Esophagus muscularis mucosa (tissue), 4 donors: Measurements from ENCODE around the gene POLR2H.

Experiments
- CTCF ChIP-seq, 3 experiments: fragments of 200-600 bp in 2 of 3; fragments of 450-650 bp in 1 of 3; sonication (generic) in 2 of 3; IDR thresholded peaks; one replicate each; pipeline ENCODE4 v1.5.1; 2017 to 2019; ENCODE audit warnings: antibody characterized with exemption in 3 of 3, mild to moderate bottlenecking in 2 of 3, moderate library complexity in 1 of 3
- EP300 ChIP-seq: sonication (generic); formaldehyde crosslinking; IDR thresholded peaks from one replicate; pipeline ENCODE4 v1.6.1; 2017; ENCODE audit warnings: antibody characterized with exemption
- POLR2A ChIP-seq: fragments of 450-650 bp; IDR thresholded peaks from one replicate; pipeline ENCODE4 v1.6.1; 2017; ENCODE audit warnings: antibody characterized with exemption, moderate library complexity, mild to moderate bottlenecking, low read depth

- no peak for TF ChIP-seq CTCF (IDR thresholded peaks at IDR 0.05)
- TF ChIP-seq POLR2A: no peak
- no peak for TF ChIP-seq EP300
These were observed 29.8 kb downstream of the POLR2H start for GRCh38 chr3:184391266-184391665.
